T-helper 2 cell (primary cell): Measurements from ENCODE around the gene CFAP74.
"Not testable (repeated sequence)": the region's sequence is repeated elsewhere in the genome, so short reads cannot be mapped to it uniquely, and the experiment has no call there.

ENCODE experiments used
- DNase-seq, 5 experiments: peaks; one replicate each; pipeline versions ENCODE4 v3.0.0 to v3.0.0-alpha.2; 2012 to 2022

Gene CFAP74

GRCh38 chr1:1943834-1944570, 59.6 kb downstream of the CFAP74 start:
- DNase-seq, result peak; percentile 17 to 48 (median 35)

GRCh38 chr1:1942753-1943656, 60.6 kb downstream of the CFAP74 start:
- DNase-seq, result no peak

DNA sequence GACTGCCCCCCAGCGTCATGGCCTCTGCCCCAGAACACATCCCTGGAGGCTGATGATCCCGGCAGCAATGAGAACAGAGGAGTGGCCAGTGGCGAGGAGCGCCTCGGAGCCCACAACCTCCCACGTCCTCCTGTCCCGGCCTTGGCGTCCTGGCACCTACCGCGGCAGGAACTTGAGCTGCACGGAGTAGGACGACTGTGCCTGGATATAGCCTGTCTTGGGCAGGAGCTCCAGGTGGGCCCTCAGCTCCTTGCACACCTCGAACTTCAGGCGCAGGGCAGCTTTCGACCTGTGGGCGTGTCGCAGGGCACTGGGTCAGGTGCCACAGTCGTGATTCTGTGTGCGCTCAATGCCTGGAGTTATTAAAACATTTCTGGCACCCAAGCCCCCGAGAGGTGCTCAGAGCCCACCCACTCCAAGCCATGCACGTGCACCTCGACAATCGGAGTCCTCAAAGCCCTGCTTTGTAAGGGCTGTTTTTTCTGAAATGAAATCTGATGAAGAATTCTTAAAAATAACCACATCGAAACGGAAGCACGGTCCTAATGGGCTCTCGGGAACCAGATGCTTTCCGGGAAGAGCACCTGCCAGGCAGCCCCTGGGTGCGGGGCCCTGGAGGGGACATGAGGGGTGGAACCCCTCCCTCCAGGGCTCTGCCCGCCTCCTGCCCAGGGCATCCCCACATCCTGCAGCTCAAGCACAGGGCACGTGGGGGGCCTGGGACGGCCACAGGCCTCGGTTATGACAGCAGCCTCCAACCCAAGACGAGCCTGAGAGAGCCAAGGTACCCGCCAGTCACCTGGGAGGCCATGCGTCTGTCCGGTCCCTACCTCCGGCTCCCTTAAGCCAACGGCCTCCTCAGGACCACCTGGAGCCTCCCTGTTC, 61.5 kb downstream of the CFAP74 start:
- no peak for DNase-seq

DNA sequence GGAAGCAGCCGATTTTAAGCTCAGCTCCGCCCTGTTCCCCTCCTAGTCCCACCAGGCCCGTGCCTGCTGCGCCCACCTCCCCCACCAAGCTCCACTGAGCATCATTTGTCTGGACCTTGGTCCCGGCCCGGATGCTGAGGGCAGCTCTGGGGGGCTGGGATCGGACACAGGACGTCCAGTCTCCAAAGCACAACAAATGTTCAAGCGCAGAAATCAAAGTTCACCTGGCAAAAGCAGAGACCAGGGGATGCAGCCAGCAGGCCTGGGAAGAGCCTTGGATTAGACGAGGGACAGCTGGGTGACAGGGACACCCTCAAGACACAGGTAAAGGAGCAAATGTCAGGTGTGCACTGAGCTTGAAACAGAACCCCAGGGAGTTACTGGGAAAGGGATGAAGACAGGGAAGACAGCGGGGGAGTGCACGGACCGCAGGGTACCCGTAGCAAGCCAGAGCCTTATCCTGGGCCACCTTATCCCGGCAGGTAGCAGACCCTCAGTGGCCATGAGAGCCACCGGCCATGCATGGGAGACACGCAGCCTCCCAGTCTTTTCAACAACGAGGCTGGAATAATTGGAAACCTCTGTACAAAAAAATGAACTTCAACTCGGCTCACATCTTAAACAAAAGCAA, 62.3 kb downstream of the CFAP74 start:
- DNase-seq, result no peak

GRCh38 chr1:1940123-1940425, 63.5 kb downstream of the CFAP74 start:
- no peak for DNase-seq

DNA sequence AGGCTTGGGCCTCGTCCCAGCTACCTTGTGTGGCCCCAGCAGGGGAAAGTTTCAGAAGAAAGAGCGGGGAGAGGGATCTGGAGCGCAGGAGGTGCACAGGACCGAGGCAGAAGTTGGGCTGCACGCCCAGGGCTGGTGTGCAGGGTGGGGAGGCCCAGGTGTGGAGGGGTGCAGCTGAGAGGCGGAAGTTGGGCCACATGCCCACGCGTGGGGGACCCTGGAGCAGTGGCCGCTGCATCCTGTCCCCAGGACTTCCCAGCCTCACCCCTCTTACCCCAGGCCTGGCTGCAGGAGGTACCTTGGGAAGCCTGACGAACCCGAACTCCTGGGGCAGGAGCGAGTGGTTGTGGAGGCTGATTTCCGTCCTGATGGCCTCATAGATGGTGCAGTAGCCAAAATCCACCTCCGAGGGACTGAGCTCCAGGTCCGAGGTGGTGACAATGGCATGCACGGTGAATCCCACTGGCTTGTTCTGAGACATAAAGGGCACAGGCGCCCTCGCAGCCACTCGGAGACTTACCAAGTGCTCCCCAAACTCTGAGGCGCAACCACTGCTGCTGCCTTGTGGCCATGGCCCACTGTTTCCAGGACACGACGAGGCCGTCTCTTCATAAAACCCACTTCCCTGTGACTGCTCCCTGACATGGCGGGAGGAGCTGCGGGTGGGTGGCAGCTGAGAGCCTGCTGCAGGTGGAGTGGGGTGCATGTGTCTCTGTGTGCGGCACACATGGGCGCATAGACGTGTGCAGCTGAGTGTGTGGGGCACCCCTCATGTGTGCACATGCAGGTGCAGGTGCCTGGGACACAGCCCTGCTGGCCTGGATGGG, 64.1 kb downstream of the CFAP74 start:
- DNase-seq, result no peak

DNA sequence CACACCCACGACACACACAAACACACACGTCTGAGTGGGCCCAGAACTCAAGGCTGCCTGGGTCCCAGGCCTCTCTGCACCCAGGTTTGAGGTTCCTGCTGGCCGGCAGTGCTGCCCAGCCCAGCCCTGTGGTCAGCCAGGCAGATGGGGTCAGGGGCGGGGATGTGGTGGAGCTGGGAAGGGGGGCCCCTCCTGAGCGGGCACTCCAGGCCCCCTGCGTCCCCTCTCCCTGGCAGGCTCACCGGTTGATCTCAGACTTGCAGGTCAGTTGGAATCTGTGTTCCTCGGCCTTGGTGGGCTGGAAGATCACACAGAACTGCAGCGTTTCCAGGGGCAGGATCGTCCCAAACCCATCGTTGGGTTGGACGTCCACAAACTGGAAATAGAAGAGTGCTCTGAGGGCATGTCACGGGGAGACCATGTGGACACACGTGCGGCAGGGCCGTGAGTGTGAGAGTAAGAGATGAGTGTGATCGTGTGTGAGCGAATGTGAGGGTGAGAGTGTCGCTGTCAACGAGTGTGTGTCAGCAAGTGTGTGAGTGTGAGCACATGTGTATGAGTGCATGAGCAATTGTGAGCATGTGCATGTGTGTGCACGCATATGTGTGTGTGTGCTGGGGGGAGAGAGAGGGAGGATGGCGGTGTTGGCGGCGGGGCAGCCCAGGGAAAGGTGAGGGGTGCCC, 64.8 kb downstream of the CFAP74 start:
- no peak for DNase-seq

DNA sequence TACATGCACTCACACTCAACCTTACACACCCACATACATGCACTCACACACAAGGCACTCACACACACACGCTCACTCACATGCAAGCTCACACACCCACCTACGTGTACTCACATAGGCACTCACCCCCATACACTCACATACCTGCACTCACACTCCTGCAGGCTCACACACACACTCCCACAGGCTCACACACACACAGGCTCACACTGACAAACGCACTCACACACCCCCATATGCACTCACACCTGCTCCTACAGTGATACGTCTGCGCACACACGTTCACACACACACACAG, 65.4 kb downstream of the CFAP74 start:
- DNase-seq, result no peak

DNA sequence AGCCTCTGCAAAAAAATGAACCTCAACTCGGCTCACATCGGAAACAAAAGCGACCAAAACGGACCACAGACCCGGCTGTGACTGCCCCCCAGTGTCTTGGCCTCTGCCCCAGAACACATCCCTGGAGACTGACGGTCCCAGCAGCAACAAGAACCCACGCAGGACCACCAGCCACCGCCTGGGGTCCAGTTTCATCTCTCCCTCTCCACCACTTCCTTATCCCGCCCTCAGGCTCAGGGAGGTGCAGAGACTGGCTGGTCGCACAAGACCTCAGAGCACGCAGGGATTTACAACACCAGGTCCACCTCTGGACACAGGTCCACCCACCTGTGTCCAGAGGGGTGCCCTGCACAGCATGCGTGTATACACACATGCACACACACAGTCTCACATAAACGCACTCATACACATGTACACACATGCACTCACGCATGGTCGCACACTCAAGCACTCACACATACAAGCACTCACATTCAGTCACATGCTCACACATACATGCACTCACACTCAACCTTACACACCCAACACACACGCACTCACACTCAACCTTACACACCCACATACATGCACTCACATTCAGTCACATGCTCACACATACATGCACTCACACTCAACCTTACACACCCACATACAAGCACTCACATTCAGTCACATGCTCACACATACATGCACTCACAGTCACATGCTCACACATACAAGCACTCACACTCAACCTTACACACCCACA, 65.9 kb downstream of the CFAP74 start:
- no peak for DNase-seq

- no peak for DNase-seq
Observed at GRCh38 chr1:1937061-1937460, 66.5 kb downstream of the CFAP74 start.

- DNase-seq, result not testable (repeated sequence)
Observed at GRCh38 chr1:1934848-1935247, 68.7 kb downstream of the CFAP74 start.

DNA sequence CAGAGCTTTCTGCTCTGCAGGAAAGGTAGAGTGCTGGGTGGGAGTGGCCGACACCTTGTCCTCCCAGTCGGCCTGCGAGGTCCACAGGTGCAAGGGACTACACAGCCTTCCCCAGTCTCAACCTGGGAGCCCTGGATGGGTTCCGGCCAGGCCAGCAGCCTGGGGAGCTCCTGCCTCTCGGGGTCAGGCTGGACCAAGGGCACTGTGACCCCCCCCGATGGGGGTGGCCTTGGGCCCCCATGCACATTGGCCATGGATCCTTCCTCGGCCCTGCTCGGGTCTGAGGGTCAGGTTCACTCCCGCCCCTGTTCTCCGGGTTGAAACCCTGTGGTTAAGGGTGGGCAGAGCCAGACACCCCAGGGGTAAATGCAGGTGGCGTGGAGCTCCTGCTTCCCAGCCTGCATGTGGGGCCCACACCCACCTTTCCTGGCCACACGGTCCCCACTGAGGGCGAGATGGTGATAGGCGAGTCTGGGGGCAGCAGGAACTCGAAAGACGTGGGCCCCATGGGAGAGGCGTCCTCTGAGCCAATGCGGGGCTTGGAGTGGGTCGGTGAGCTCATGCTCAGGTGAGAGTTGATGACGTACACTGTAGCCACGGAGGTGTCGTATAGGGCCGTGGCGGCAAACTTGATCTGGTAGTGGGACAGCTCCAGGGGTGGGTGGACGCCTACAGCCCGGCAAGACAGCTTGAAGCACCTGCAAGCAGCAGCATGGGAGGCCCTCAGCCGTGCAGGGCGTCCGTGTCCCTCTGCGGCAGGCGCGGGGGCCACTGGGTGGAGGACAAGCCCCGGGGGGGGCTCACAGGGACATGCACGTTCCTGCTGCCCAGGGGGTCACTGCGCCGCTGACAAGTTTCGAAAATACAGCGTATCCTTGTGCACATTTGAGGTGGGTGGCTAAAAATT, 73.7 kb downstream of the CFAP74 start:
- DNase-seq, result no peak

DNA sequence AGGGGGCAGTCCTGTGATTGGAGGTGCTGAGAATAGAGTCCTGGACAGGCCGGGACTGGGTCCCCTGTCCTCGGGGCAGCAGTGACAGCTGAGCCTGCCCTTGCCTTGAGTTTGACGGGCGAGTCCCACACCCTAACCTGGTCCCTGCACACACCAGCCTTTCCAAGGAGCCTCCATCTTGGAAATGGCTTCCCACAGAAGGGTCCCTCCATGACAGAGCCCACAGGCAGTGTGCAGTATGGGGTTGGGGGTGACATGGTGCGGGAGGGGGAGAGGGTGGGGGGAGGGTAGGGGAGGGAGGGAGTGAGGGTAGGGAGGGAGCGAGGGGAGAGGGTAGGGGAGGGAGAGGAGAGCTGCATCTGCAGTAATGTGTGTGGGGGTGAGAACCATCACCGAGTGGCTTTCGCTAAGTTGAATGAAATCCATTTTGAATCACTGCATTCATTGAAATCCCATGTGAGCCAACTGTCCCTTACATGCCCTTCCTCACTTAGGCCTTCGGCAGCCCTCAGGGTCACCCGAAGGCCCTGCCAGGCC, 74.4 kb downstream of the CFAP74 start:
- no peak for DNase-seq

DNA sequence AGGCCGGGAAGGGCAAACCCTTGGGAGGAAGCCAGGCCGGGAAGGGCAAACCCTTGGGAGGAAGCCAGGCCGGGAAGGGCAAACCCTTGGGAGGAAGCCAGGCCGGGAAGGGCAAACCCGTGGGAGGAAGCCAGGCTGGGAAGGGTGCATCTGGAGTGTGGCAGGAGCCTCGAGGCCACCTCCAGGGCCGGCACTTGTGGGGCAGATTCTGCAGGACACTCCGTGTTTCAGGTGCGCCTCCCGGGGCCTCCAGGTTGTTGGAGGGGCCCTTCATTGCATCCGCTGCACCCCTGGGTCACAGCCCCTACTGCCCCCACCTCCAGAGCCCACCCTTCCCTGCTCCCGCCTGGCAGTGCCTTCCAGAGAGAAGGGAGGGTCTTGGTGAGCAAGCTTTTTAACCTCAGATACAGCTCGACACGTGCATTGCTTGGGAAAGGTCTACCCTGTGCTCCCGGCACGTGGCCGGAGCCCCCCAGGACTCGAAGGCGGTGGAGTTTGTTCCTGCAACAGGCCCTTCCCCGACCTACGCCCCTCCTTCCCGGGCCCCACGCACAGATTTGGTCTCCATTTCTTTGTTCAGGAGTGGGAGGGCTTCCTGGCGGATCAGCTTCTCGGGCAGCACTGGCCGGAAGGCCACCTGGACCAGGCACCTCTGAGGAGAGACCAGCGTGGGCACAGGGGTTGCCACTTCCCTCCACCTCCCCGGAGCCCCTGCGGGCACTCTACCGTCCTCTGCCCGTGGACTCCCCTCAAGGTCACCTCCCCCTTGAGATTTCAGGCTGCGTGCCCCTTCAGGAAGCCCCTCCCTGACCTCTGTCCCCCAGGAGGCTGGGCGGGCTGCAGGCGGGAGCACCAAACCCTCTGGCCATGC, 75.1 kb downstream of the CFAP74 start:
- no peak for DNase-seq

DNA sequence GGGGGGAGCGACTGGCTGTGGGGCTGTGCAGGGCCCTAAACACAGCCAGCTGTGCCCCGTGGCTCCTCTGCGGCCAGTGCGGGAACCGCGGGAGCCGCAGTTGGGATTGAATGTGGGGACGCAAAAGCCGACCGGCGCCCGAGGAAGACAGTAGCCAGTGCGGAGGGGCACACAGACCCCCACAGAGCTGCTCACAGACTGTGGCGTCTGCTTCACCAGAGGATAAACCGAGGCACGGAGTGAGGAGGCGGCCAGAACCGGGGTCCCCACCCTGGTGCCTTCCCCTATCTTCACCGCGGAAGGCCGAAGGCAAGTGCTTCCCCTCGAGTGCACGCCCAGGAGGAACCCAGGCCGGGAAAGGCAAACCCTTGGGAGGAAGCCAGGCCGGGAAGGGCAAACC, 75.8 kb downstream of the CFAP74 start:
- no peak for DNase-seq

DNA sequence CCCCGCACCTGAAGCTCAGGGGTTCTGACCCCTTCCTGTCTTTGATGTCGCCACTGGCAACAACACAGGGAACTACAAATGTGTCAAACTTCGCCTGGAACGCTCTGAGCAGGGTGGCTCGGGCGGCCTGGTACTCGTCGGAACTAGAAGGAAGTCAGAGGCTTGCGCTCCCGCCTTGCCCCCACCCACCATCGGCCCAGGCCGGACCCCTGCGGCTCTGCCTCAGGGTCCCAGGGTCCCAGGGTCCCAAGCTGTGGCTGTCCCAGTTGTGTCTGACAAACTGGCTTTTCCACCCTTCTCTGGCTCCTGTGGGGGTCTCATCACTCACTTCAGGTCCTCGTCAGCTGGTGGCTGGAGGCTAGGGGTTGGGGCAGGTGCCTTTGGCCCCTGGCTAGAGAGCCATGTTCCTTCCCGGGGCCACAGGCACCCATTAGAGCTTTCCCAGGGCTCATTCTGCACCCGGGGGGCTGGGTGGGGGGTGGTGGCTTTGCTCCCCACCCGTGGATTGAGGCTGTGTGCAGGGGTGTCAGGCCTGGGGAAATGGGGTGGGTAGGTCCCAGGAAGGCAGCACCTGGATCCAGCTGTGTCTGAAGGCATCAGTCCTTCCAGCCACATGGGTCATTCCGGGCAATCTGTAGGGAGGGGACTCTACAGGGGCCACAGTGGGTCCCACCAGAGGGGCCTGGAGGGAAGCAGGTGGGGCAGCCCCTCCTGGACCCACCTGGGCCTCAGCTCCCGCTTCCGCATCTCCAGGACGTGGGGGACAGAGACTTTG, 76.5 kb downstream of the CFAP74 start:
- DNase-seq, result no peak

DNA sequence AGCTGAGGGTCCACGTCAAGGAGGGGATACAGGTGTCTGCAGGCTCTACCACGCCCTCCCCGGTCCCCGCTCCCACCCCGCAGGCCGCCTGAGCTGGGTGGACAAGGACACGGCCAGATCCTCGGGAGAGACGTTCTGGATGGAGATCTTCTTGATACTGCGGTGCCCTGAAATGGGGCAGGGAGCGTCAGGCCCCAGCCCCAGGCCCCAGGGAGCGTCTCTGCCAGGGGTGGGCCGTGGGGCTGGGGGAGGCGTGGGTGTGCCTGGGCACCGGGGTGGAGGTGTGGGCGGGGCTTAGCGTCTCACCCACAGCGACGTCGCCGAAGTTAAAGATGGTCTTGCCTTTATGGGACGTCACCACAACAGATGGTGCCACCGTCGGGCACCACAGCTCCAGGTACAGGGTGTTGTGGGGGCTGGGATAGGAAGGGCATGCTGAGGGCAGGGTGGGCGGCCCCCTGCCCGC, 77.2 kb downstream of the CFAP74 start:
- DNase-seq, result no peak
